Neural progenitor cell (in vitro differentiated cells): ENCODE measurements around the gene BUD13.

Experiments used
- CTCF ChIP-seq: fragments of 200-600 bp; sonication (generic); IDR thresholded peaks from 2 replicates; pipeline ENCODE4 v1.5.1; 2017; ENCODE audit warnings: antibody characterized with exemption, mild to moderate bottlenecking
- EZH2 ChIP-seq: fragments of 200-600 bp; sonication (generic); IDR thresholded peaks from 2 replicates; pipeline ENCODE4 v1.6.1; 2017; ENCODE audit warnings: antibody characterized with exemption, mild to moderate bottlenecking, moderate library complexity

- TF ChIP-seq EZH2 (no peak), CTCF (no peak)
Measured at GRCh38 chr11:116776522-116776984, 3.8 kb upstream of the BUD13 start.
